HL-60 (cell line): ENCODE measurements around the gene TMPRSS13.

Experiments used
- POLR2AphosphoS5 ChIP-seq: IDR thresholded peaks from 2 replicates; pipeline ENCODE4 v1.6.1; 2012; ENCODE audit warnings: low read depth
- SPI1 ChIP-seq: IDR thresholded peaks from 2 replicates; pipeline ENCODE4 v1.6.1; 2012; ENCODE audit warnings: low read depth, mild to moderate bottlenecking, borderline replicate concordance
- TF ChIP-seq, protein P1 (sequence below): IDR thresholded peaks from one replicate; pipeline ENCODE4 v1.5.1; 2011; ENCODE audit warnings: low read length, control low read depth, inconsistent platforms; ENCODE audit not compliant: insufficient read depth

DNA sequence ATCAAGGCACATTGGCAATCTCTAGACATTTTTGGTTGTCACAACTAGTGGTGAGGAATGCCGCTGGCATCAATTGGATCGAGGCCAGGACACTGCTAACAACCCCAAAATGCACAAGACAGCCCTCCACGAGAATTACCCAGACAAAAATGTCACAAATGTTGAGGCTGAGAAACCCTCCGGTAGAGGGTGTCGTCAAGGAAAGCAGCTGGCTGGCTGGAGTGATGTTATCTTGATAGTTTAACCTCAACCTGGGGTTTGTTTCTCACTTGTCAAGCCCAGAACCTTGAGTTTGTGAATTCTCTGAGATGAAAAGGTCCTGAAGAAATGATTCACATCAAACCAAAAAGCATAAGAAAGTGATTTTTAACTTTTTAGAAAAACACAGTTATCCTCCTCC, 21.1 kb upstream of the TMPRSS13 start:
- no peak for TF ChIP-seq POLR2AphosphoS5
- TF ChIP-seq, protein P1, sequence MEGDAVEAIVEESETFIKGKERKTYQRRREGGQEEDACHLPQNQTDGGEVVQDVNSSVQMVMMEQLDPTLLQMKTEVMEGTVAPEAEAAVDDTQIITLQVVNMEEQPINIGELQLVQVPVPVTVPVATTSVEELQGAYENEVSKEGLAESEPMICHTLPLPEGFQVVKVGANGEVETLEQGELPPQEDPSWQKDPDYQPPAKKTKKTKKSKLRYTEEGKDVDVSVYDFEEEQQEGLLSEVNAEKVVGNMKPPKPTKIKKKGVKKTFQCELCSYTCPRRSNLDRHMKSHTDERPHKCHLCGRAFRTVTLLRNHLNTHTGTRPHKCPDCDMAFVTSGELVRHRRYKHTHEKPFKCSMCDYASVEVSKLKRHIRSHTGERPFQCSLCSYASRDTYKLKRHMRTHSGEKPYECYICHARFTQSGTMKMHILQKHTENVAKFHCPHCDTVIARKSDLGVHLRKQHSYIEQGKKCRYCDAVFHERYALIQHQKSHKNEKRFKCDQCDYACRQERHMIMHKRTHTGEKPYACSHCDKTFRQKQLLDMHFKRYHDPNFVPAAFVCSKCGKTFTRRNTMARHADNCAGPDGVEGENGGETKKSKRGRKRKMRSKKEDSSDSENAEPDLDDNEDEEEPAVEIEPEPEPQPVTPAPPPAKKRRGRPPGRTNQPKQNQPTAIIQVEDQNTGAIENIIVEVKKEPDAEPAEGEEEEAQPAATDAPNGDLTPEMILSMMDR = no peak
- TF ChIP-seq SPI1 = no peak
